SK-N-SH (cell line): ENCODE data around the gene GHRH. TPM values are rescaled to one million over a fixed set of nuclear protein-coding genes. Genes with fewer than 3 reads are reported as not detected.
A peak's percentile ranks its signal among the peaks of the same experiment; 100 is the strongest.

Experiments used
- CTCF ChIA-PET: fragments of 300-600, 350-600 bp; formaldehyde crosslinking; extraction: SDS; loops from one replicate; lab custom pipeline; 2021; lab: Yijun Ruan, JAX
- POLR2A ChIA-PET: fragments of 350-600 bp; sonication (Branson Sonifier 250); formaldehyde crosslinking; extraction: SDS; loops from one replicate; lab custom pipeline; 2020; ENCODE audit warnings: antibody characterized with exemption, inconsistent platforms; lab: Yijun Ruan, JAX
- DNase-seq: peaks from one replicate; pipeline ENCODE4 v3.0.0; 2012
- H2AFZ ChIP-seq: fragments of 200-600 bp; sonication (generic); 2 replicates; pipeline ENCODE4 v1.8.1; 2016; ENCODE audit warnings: antibody characterized with exemption, mild to moderate bottlenecking, low read depth
- H3F3A ChIP-seq: fragments of 200-600 bp; sonication (generic); replicated peaks from 2 replicates; pipeline ENCODE3; 2016; ENCODE audit warnings: antibody characterized with exemption, mild to moderate bottlenecking; ENCODE audit not compliant: insufficient read depth
- H3K27ac ChIP-seq, 2 experiments: fragments of 200-500 bp in 1 of 2; fragments of 200-600 bp in 1 of 2; sonication (Bioruptor generic) in 1 of 2; sonication (generic), shearing (Covaris generic) in 1 of 2; 2 replicates each; pipeline versions ENCODE4 v1.5.1 to v1.6.1; 2014 to 2016; ENCODE audit warnings: low read depth in 2 of 2, inconsistent platforms in 1 of 2, low read length in 1 of 2, mild to moderate bottlenecking in 1 of 2, mixed read lengths in 1 of 2
- H3K27me3 ChIP-seq: fragments of 200-600 bp; sonication (generic), shearing (Covaris generic); 2 replicates; pipeline ENCODE4 v1.6.1; 2016; ENCODE audit warnings: mixed run types; ENCODE audit not compliant: insufficient read depth
- H3K36me3 ChIP-seq, 2 experiments: fragments of 200-500 bp in 1 of 2; fragments of 200-600 bp in 1 of 2; sonication (Bioruptor generic) in 1 of 2; sonication (generic) in 1 of 2; replicated peaks in 1 of 2; 2 replicates each; pipeline versions ENCODE3 to v1.5.1; 2014 to 2016; ENCODE audit warnings: low read length in 1 of 2, mild to moderate bottlenecking in 1 of 2; ENCODE audit not compliant: insufficient read depth in 2 of 2, control insufficient read depth in 1 of 2
- H3K4me1 ChIP-seq, 2 experiments: fragments of 200-500 bp in 1 of 2; fragments of 200-600 bp in 1 of 2; sonication (Bioruptor generic) in 1 of 2; sonication (generic), shearing (Covaris generic) in 1 of 2; 2 replicates each; pipeline versions ENCODE4 v1.5.1 to v1.6.1; 2014 to 2016; ENCODE audit warnings: low read depth in 1 of 2, low read length in 1 of 2, mixed run types in 1 of 2; ENCODE audit not compliant: insufficient read depth in 2 of 2, control insufficient read depth in 1 of 2
- H3K4me2 ChIP-seq: fragments of 200-600 bp; sonication (generic), shearing (Covaris generic); 2 replicates; pipeline ENCODE4 v1.6.1; 2017; ENCODE audit warnings: mixed run types
- H3K4me3 ChIP-seq, 2 experiments: fragments of 200-500 bp in 1 of 2; fragments of 200-600 bp in 1 of 2; sonication (Bioruptor generic) in 1 of 2; sonication (generic), shearing (Covaris generic) in 1 of 2; 2 replicates each; pipeline versions ENCODE4 v1.5.1 to v1.8.1; 2014 to 2016; ENCODE audit warnings: low read depth in 2 of 2, inconsistent platforms in 1 of 2, low read length in 1 of 2, mild to moderate bottlenecking in 1 of 2, mixed read lengths in 1 of 2, moderate library complexity in 1 of 2
- H3K79me2 ChIP-seq: fragments of 200-600 bp; sonication (generic); 2 replicates; pipeline ENCODE4 v1.8.1; 2017; ENCODE audit warnings: mild to moderate bottlenecking; ENCODE audit not compliant: insufficient read depth
- H3K9ac ChIP-seq: fragments of 200-600 bp; sonication (generic); 2 replicates; pipeline ENCODE4 v1.6.1; 2017; ENCODE audit warnings: mixed run types
- H3K9me2 ChIP-seq: fragments of 200-600 bp; sonication (generic); 2 replicates; pipeline ENCODE4 v1.6.1; 2017; ENCODE audit warnings: mixed run types
- H3K9me3 ChIP-seq: fragments of 200-600 bp; sonication (generic); 2 replicates; pipeline ENCODE4 v1.6.1; 2017; ENCODE audit warnings: mixed run types, mild to moderate bottlenecking, moderate library complexity
- H4K20me1 ChIP-seq: fragments of 200-600 bp; sonication (generic); 2 replicates; pipeline ENCODE4 v1.6.1; 2017; ENCODE audit warnings: mild to moderate bottlenecking, mixed run types; ENCODE audit not compliant: insufficient read depth
- EP300 ChIP-seq, 2 experiments: IDR thresholded peaks; 2 replicates each; pipeline versions ENCODE4 v1.4.0 to v1.6.1; 2012; ENCODE audit warnings: borderline replicate concordance in 1 of 2, low read depth in 1 of 2, low read length in 1 of 2
- EZH2phosphoT487 ChIP-seq: fragments of 200-600 bp; sonication (generic); IDR thresholded peaks from 2 replicates; pipeline ENCODE4 v1.6.1; 2017; ENCODE audit warnings: low read depth, mixed run types, mild to moderate bottlenecking, antibody characterized with exemption, moderate library complexity, borderline replicate concordance
- FOXJ3 ChIP-seq: sonication (generic); formaldehyde crosslinking; IDR thresholded peaks from 2 replicates; pipeline ENCODE4 v1.5.1; 2020; ENCODE audit warnings: mild to moderate bottlenecking, missing genetic modification reagents
- FOXM1 ChIP-seq: IDR thresholded peaks from 2 replicates; pipeline ENCODE4 v1.4.0; 2012; ENCODE audit warnings: low read depth, mild to moderate bottlenecking
- GATA2 ChIP-seq: sonication (generic); formaldehyde crosslinking; IDR thresholded peaks from 2 replicates; pipeline ENCODE4 v1.5.0; 2020; ENCODE audit warnings: mild to moderate bottlenecking, missing genetic modification reagents
- MXI1 ChIP-seq: IDR thresholded peaks from 2 replicates; pipeline ENCODE4 v1.6.1; 2012; ENCODE audit warnings: mild to moderate bottlenecking, low read depth, low read length, improper control_type of control experiment
- NRF1 ChIP-seq: IDR thresholded peaks from 2 replicates; pipeline ENCODE4 v1.6.1; 2012; ENCODE audit warnings: low read depth, mild to moderate bottlenecking, low read length
- POLR2AphosphoS5 ChIP-seq: IDR thresholded peaks from 2 replicates; pipeline ENCODE4 v1.6.1; 2012; ENCODE audit warnings: low read depth, low read length
- RAD21 ChIP-seq: IDR thresholded peaks from 2 replicates; pipeline ENCODE4 v1.6.1; 2012; ENCODE audit warnings: mild to moderate bottlenecking, low read length
- RCOR1 ChIP-seq: fragments of 150-350 bp; IDR thresholded peaks from 2 replicates; pipeline ENCODE4 v1.6.1; 2017; ENCODE audit warnings: antibody characterized with exemption, low read length
- RXRA ChIP-seq: IDR thresholded peaks from 2 replicates; pipeline ENCODE4 v1.4.0; 2012; ENCODE audit warnings: low read depth, mild to moderate bottlenecking, borderline replicate concordance
- WGBS: methylation state at CpG from one replicate; pipeline ENCODE4 v1.1.6; 2017; ENCODE audit warnings: low lambda C conversion rate; 5-methylcytosine and 5-hydroxymethylcytosine counted together
- polyA plus RNA-seq, 3 experiments: library from polyadenylated mRNA; depleted of rRNA; stranded (reverse); fragments of >200 nt; gene quantifications; 2 replicates each; pipeline ENCODE4 v1.2.3, GENCODE V29; 2012
- TF ChIP-seq, protein P1 (sequence below): IDR thresholded peaks from 2 replicates; pipeline ENCODE4 v1.4.0; 2012; ENCODE audit warnings: low read depth, borderline replicate concordance
- TF ChIP-seq, protein P2 (sequence below): fragments of 200-600 bp; sonication (generic); IDR thresholded peaks from 2 replicates; pipeline ENCODE4 v1.6.1; 2017; ENCODE audit warnings: antibody characterized with exemption, mild to moderate bottlenecking, moderate library complexity
- TF ChIP-seq, protein P3 (sequence below): IDR thresholded peaks from 2 replicates; pipeline ENCODE4 v1.4.0; 2012; ENCODE audit warnings: low read depth

The GHRH gene
- polyA plus RNA-seq, 1 of the 3 experiments (the other 2 are of a cell fraction): not detected

DNA sequence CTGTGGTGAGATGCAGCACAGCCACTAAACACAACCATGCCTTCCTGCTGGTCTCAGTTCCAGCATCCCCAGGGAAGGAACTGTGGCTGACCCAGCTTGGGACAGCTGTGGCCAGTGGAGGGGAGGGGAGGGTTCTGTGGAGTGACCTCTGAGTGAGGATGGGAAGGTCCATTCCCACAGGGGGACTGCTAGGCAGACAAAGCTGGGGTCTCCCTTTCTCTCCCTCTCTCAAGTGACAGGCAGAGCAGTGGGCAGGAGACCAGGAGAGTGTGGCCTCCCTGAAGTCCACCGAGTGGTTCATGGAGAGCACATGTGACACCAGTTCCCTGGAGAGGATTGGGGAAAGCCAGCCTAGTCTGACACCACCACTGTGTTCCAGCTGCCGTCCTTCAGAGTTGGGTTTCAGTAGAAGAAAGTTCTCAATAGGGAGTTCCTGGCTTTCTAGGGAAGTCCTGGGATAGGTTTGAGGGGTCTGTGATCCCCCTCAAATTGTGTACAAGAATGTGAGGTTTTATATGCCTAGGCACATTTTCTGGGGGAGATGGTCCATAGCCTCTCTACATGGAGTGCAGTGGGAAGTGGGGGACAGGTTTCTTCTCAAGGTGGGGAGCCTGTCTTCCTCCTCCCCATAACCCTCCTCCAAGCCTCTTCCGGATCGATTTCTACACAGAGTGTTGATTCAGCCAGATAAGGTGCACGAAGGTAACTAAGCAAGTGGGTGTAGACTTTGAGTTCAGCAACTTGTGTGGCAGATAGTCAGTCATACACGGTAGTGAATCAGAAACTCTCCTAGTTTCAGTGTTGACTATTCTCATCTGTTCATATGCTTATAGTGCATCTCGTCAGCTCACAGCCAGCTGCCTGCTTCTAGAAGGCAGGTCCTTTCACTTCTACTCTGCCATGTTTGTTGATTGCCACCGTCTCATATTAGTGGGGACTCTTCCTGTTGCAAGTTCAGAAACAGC is 46.8 kb upstream of the GHRH start:
- no peak overlapping the region for H2AFZ ChIP-seq
- no peaks in the 10 kb centered on the region for H3K27me3 ChIP-seq
- no peak overlapping the region for H3K9ac ChIP-seq
- no peak overlapping the region for H3K4me3 ChIP-seq
- H3K27ac ChIP-seq: peak overlapping the region in 1 of 2 experiments; percentile 13; a peak in 1 of 4 replicates
- no peak for TF ChIP-seq GATA2
- no peak for TF ChIP-seq RAD21
- no peak for TF ChIP-seq FOXM1
- TF ChIP-seq, protein P1, sequence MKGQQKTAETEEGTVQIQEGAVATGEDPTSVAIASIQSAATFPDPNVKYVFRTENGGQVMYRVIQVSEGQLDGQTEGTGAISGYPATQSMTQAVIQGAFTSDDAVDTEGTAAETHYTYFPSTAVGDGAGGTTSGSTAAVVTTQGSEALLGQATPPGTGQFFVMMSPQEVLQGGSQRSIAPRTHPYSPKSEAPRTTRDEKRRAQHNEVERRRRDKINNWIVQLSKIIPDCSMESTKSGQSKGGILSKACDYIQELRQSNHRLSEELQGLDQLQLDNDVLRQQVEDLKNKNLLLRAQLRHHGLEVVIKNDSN: no peak
- TF ChIP-seq MXI1: no peak
- TF ChIP-seq NRF1: no peak
- no peak for TF ChIP-seq EZH2phosphoT487
- TF ChIP-seq, protein P2, sequence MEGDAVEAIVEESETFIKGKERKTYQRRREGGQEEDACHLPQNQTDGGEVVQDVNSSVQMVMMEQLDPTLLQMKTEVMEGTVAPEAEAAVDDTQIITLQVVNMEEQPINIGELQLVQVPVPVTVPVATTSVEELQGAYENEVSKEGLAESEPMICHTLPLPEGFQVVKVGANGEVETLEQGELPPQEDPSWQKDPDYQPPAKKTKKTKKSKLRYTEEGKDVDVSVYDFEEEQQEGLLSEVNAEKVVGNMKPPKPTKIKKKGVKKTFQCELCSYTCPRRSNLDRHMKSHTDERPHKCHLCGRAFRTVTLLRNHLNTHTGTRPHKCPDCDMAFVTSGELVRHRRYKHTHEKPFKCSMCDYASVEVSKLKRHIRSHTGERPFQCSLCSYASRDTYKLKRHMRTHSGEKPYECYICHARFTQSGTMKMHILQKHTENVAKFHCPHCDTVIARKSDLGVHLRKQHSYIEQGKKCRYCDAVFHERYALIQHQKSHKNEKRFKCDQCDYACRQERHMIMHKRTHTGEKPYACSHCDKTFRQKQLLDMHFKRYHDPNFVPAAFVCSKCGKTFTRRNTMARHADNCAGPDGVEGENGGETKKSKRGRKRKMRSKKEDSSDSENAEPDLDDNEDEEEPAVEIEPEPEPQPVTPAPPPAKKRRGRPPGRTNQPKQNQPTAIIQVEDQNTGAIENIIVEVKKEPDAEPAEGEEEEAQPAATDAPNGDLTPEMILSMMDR: no peak
- no peak for TF ChIP-seq EP300 (IDR thresholded peaks at IDR 0.05; ENCODE audit: borderline replicate concordance in 1 of 2, low read depth in 1 of 2, low read length in 1 of 2)
- TF ChIP-seq RCOR1: no peak
- no peak for TF ChIP-seq RXRA
- no peak for TF ChIP-seq POLR2AphosphoS5
- no peak for TF ChIP-seq FOXJ3 (CRISPR knock-in tag)
- TF ChIP-seq, protein P3, sequence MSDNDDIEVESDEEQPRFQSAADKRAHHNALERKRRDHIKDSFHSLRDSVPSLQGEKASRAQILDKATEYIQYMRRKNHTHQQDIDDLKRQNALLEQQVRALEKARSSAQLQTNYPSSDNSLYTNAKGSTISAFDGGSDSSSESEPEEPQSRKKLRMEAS: no peak
- ChIA-PET POLR2A (no interaction called here), CTCF (no interaction called here)
- DNase-seq: no peak
- 0 out of 2 replicates have a peak, but pooled peaks cover 5% of the 10 kb centered on the region for H4K20me1 ChIP-seq
- H3K9me3 ChIP-seq: no peaks in the 10 kb centered on the region
- peaks cover 0 to 37% of the 10 kb centered on the region in 2 experiments; a peak in 1 of 4 replicates for H3K4me1 ChIP-seq
- H3F3A ChIP-seq: no peaks in the 10 kb centered on the region
- no peaks in the 10 kb centered on the region for H3K9me2 ChIP-seq
- peaks cover 15 to 23% of the 10 kb centered on the region in 2 experiments for H3K36me3 ChIP-seq
- no peak overlapping the region for H3K4me2 ChIP-seq
- 97% methylated on average over 8 of the region's 8 CpGs for WGBS
- peaks cover 45% of the 10 kb centered on the region for H3K79me2 ChIP-seq
